Measurements from ENCODE around the gene MARCO.

DNA sequence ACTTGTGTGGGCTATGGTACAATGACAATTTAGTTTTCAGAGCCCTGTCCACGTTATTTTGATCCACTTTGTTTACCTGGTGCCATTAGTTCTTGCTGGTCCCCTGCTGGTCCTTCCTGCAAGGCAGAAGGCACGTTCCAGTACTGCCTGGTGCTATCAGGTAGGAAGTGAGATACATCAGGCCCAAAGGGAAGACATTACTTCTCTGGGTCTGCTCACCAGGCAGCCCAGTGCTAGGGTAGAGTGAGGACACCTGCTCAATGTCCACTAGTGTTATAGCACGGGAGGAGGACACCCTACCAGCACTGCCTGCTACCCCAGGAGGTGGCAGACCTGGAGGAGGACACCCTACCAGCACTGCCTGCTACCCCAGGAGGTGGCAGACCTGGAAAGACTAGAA is 23.7 kb downstream of the MARCO start:
- TF ChIP-seq ZNF274 (IDR thresholded peaks at IDR 0.05; ENCODE audit: low read depth, low read length) (no peak), YY1 (IDR thresholded peaks at IDR 0.05; ENCODE audit: insufficient read depth, insufficient read length) (no peak), SUZ12 (IDR thresholded peaks at IDR 0.05; ENCODE audit: extremely low read depth, insufficient read depth, insufficient read length) (no peak)

Data from NT2/D1 (cell line).